GM19463 (cell line): ENCODE data around the gene RSPO1.
"Not testable (repeated sequence)": the region's sequence is repeated elsewhere in the genome, so short reads cannot be mapped to it uniquely, and the experiment has no call there.

ENCODE experiments used
- ATAC-seq: cut with Tn5 transposase; IDR thresholded peaks from one replicate; pipeline ENCODE4 v1.9.1; 2021; ENCODE audit warnings: mild to moderate bottlenecking, moderate library complexity; ENCODE audit not compliant: unreplicated experiment

RSPO1 gene

GRCh38 chr1:37634244-37634991, at the start of gene RSPO1:
Gene RSPO1, minus strand, starts transcription at chr1:37634892. Its CDS starts 5,231 bp downstream, at chr1:37629661.
- no peak for ATAC-seq

GRCh38 chr1:37684182-37684581, 49.5 kb upstream of the RSPO1 start:
- ATAC-seq: not testable (repeated sequence)

- ATAC-seq: no peak
Measured at GRCh38 chr1:37682334-37682987, 47.8 kb upstream of the RSPO1 start.

GRCh38 chr1:37680933-37681332, 46.2 kb upstream of the RSPO1 start:
- ATAC-seq: no peak

- ATAC-seq: no peak
Measured at GRCh38 chr1:37677808-37678207, 43.1 kb upstream of the RSPO1 start.

- no peak for ATAC-seq
Measured at GRCh38 chr1:37677143-37677439, 42.4 kb upstream of the RSPO1 start.

- ATAC-seq: no peak
Measured at GRCh38 chr1:37676281-37677142, 41.8 kb upstream of the RSPO1 start.

- ATAC-seq: no peak
Measured at GRCh38 chr1:37673920-37674319, 39.2 kb upstream of the RSPO1 start.

- no peak for ATAC-seq
Measured at GRCh38 chr1:37672136-37672870, 37.6 kb upstream of the RSPO1 start.

GRCh38 chr1:37671261-37671660, 36.6 kb upstream of the RSPO1 start:
- ATAC-seq: no peak

- no peak for ATAC-seq
Measured at GRCh38 chr1:37670133-37670532, 35.4 kb upstream of the RSPO1 start.

GRCh38 chr1:37667023-37667671, 32.5 kb upstream of the RSPO1 start:
- ATAC-seq: no peak

- no peak for ATAC-seq
Measured at GRCh38 chr1:37666241-37666867, 31.7 kb upstream of the RSPO1 start.

- ATAC-seq: no peak
Measured at GRCh38 chr1:37663426-37664000, 28.8 kb upstream of the RSPO1 start.

GRCh38 chr1:37662031-37662755, 27.5 kb upstream of the RSPO1 start:
- ATAC-seq: no peak

GRCh38 chr1:37661401-37661800, 26.7 kb upstream of the RSPO1 start:
- ATAC-seq: no peak

- ATAC-seq: no peak
Measured at GRCh38 chr1:37660664-37661063, 26.0 kb upstream of the RSPO1 start.

- no peak for ATAC-seq
Measured at GRCh38 chr1:37658486-37658885, 23.8 kb upstream of the RSPO1 start.
